H1 (cell line): ENCODE results near the gene LLPH. TPM values are rescaled to one million over a fixed set of nuclear protein-coding genes. Genes with fewer than 3 reads are reported as not detected.

Source experiments
- CTCF ChIA-PET: fragments of 300-600 bp; sonication (Branson Sonifier 250); formaldehyde crosslinking; loops from one replicate; lab custom pipeline; 2021; ENCODE audit not compliant: partially characterized antibody; lab: Charles Lee
- POLR2A ChIA-PET: fragments of 300-600 bp; sonication (Branson Sonifier 250); formaldehyde crosslinking; loops from one replicate; lab custom pipeline; 2021; ENCODE audit warnings: inconsistent platforms; ENCODE audit not compliant: partially characterized antibody; lab: Charles Lee
- DNase-seq, 2 experiments: peaks; one replicate each; pipeline versions ENCODE4 v3.0.0 to v3.0.0-alpha.2; 2010 to 2022; ENCODE audit warnings: low spot score in 2 of 2, low read depth in 1 of 2, mixed read lengths in 1 of 2
- FAIRE-seq: peaks from 2 replicates; lab custom pipeline; 2011; peaks lifted over from hg19 to GRCh38; lab: Jason Lieb, UNC
- H2AFZ ChIP-seq: 2 replicates; pipeline ENCODE4 v1.8.1; 2012; ENCODE audit warnings: low read length, inconsistent platforms
- H2AK5ac ChIP-seq: 2 replicates; pipeline ENCODE4 v1.6.1; 2013; ENCODE audit warnings: low read depth, low read length
- H2BK120ac ChIP-seq: replicated peaks from 2 replicates; pipeline ENCODE3; 2013; ENCODE audit warnings: low read depth, low read length, inconsistent platforms
- H2BK12ac ChIP-seq: 2 replicates; pipeline ENCODE4 v1.6.1; 2013; ENCODE audit warnings: low read depth, low read length
- H2BK15ac ChIP-seq: 2 replicates; pipeline ENCODE4 v1.6.1; 2013; ENCODE audit warnings: low read length
- H2BK20ac ChIP-seq: 2 replicates; pipeline ENCODE4 v1.6.1; 2013; ENCODE audit warnings: low read length
- H2BK5ac ChIP-seq: 2 replicates; pipeline ENCODE4 v1.6.1; 2013; ENCODE audit warnings: low read depth, low read length
- H3K14ac ChIP-seq: 2 replicates; pipeline ENCODE4 v1.6.1; 2013; ENCODE audit warnings: inconsistent platforms; ENCODE audit not compliant: insufficient read length
- H3K18ac ChIP-seq: 2 replicates; pipeline ENCODE4 v1.6.1; 2013; ENCODE audit warnings: low read length; ENCODE audit errors: extremely low read depth
- H3K23ac ChIP-seq: 2 replicates; pipeline ENCODE4 v1.6.1; 2013; ENCODE audit warnings: inconsistent platforms; ENCODE audit not compliant: insufficient read length
- H3K23me2 ChIP-seq: 2 replicates; pipeline ENCODE4 v1.6.1; 2013; ENCODE audit warnings: low read depth, low read length
- H3K27ac ChIP-seq: 2 replicates; pipeline ENCODE4 v1.6.1; 2011; ENCODE audit warnings: low read depth, low read length, inconsistent platforms
- H3K27me3 ChIP-seq, 4 experiments: replicated peaks in 1 of 4; 1 replicate in 1 of 4; 2 replicates in 3 of 4; pipeline versions ENCODE4 v1.6.1 to v1.8.1; 2011 to 2013; ENCODE audit warnings: low read length in 3 of 4, mild to moderate bottlenecking in 3 of 4, inconsistent platforms in 2 of 4, mixed read lengths in 2 of 4, moderate library complexity in 1 of 4; ENCODE audit not compliant: control insufficient read depth in 3 of 4, insufficient read depth in 3 of 4; ENCODE audit errors: extremely low read depth in 1 of 4
- H3K36me3 ChIP-seq, 4 experiments: 2 replicates each; pipeline versions ENCODE4 v1.6.1 to v1.8.1; 2011 to 2013; ENCODE audit warnings: mild to moderate bottlenecking in 4 of 4, low read length in 3 of 4, moderate library complexity in 2 of 4, control low read depth in 1 of 4, inconsistent platforms in 1 of 4; ENCODE audit not compliant: insufficient read depth in 4 of 4, control insufficient read depth in 2 of 4
- H3K4ac ChIP-seq: replicated peaks from 2 replicates; pipeline ENCODE3; 2013; ENCODE audit warnings: low read length, low read depth, mixed read lengths, inconsistent platforms; ENCODE audit not compliant: insufficient read length
- H3K4me1 ChIP-seq, 4 experiments: replicated peaks in 1 of 4; 1 replicate in 1 of 4; 2 replicates in 3 of 4; pipeline versions ENCODE4 v1.6.1 to v1.8.1; 2011 to 2013; ENCODE audit warnings: low read length in 3 of 4, inconsistent platforms in 2 of 4, mixed read lengths in 1 of 4; ENCODE audit not compliant: insufficient read depth in 4 of 4, control insufficient read depth in 3 of 4
- H3K4me2 ChIP-seq, 2 experiments: 2 replicates each; pipeline versions ENCODE4 v1.6.1 to v1.8.1; 2011 to 2013; ENCODE audit warnings: low read depth in 2 of 2, low read length in 2 of 2, control low read depth in 1 of 2, inconsistent platforms in 1 of 2, mild to moderate bottlenecking in 1 of 2; ENCODE audit not compliant: insufficient read depth in 1 of 2
- H3K4me3 ChIP-seq, 4 experiments: fragments of 200-600, 300-600 bp in 1 of 4; sonication (generic), shearing (Covaris generic), sonication (Bioruptor Twin) in 1 of 4; 2 replicates each; pipeline versions ENCODE4 v1.5.1 to v1.8.1; 2011 to 2016; ENCODE audit warnings: low read length in 4 of 4, low read depth in 3 of 4, control low read depth in 2 of 4, inconsistent platforms in 2 of 4, mild to moderate bottlenecking in 2 of 4, mixed read lengths in 1 of 4, moderate library complexity in 1 of 4; ENCODE audit not compliant: insufficient read depth in 2 of 4; ENCODE audit errors: extremely low read depth in 1 of 4
- H3K56ac ChIP-seq: replicated peaks from 2 replicates; pipeline ENCODE3; 2013; ENCODE audit warnings: low read depth, mild to moderate bottlenecking, mixed read lengths, low read length, inconsistent platforms; ENCODE audit not compliant: insufficient read length
- H3K79me1 ChIP-seq: 2 replicates; pipeline ENCODE4 v1.6.1; 2013; ENCODE audit warnings: low read depth, low read length, control low read depth
- H3K79me2 ChIP-seq, 2 experiments: 2 replicates each; pipeline versions ENCODE4 v1.6.1 to v1.8.1; 2012 to 2013; ENCODE audit warnings: low read length in 2 of 2, mild to moderate bottlenecking in 2 of 2, inconsistent platforms in 1 of 2; ENCODE audit not compliant: insufficient read depth in 2 of 2, control insufficient read depth in 1 of 2
- H3K9ac ChIP-seq, 4 experiments: replicated peaks in 1 of 4; 1 replicate in 1 of 4; 2 replicates in 3 of 4; pipeline versions ENCODE4 v1.6.1 to v1.8.1; 2011 to 2013; ENCODE audit warnings: low read depth in 3 of 4, low read length in 3 of 4, control low read depth in 2 of 4, mild to moderate bottlenecking in 2 of 4, moderate library complexity in 2 of 4, inconsistent platforms in 1 of 4; ENCODE audit errors: extremely low read depth in 1 of 4
- H3K9me3 ChIP-seq, 2 experiments: 2 replicates each; pipeline versions ENCODE4 v1.6.1 to v1.8.1; 2012 to 2013; ENCODE audit warnings: mild to moderate bottlenecking in 2 of 2, moderate library complexity in 2 of 2, control low read depth in 1 of 2, inconsistent platforms in 1 of 2, low read depth in 1 of 2, low read length in 1 of 2, mixed read lengths in 1 of 2; ENCODE audit not compliant: insufficient read depth in 2 of 2
- H4K20me1 ChIP-seq, 2 experiments: replicated peaks in 1 of 2; 2 replicates each; pipeline versions ENCODE3 to v1.8.1; 2011 to 2013; ENCODE audit warnings: inconsistent platforms in 2 of 2, low read length in 2 of 2, mild to moderate bottlenecking in 1 of 2; ENCODE audit not compliant: insufficient read depth in 2 of 2, control insufficient read depth in 1 of 2
- H4K5ac ChIP-seq: 2 replicates; pipeline ENCODE4 v1.6.1; 2013; ENCODE audit warnings: low read length, low read depth, mixed read lengths, inconsistent platforms; ENCODE audit not compliant: insufficient read length
- H4K8ac ChIP-seq: 2 replicates; pipeline ENCODE4 v1.8.0; 2013; ENCODE audit warnings: mild to moderate bottlenecking, moderate library complexity, low read length, inconsistent platforms; ENCODE audit not compliant: insufficient read depth; ENCODE audit errors: extremely low read depth
- H4K91ac ChIP-seq: replicated peaks from 2 replicates; pipeline ENCODE3; 2013; ENCODE audit warnings: low read length, mixed read lengths, inconsistent platforms; ENCODE audit not compliant: insufficient read length
- ATF3 ChIP-seq: IDR thresholded peaks from 2 replicates; pipeline ENCODE4 v1.6.1; 2011; ENCODE audit warnings: low read depth, mild to moderate bottlenecking, low read length; ENCODE audit not compliant: insufficient read depth
- CBX5 ChIP-seq: fragments of 300-800, 300-1000 bp; sonication (generic); IDR thresholded peaks from 2 replicates; pipeline ENCODE4 v1.7.1; 2016; ENCODE audit warnings: antibody characterized with exemption, low read length, low read depth
- CEBPB ChIP-seq: IDR thresholded peaks from 2 replicates; pipeline ENCODE4 v1.6.1; 2012; ENCODE audit warnings: low read depth, low read length
- FOSL1 ChIP-seq: IDR thresholded peaks from 2 replicates; pipeline ENCODE4 v1.6.1; 2011; ENCODE audit warnings: mild to moderate bottlenecking, low read depth, low read length, moderate library complexity; ENCODE audit not compliant: insufficient read depth
- HDAC6 ChIP-seq: IDR thresholded peaks from one replicate; pipeline ENCODE4 v1.7.1; 2012; ENCODE audit warnings: low read depth, mild to moderate bottlenecking, inconsistent platforms, low read length, moderate library complexity
- KDM1A ChIP-seq: fragments of 200-600, 300-600 bp; sonication (generic); IDR thresholded peaks from 2 replicates; pipeline ENCODE4 v1.7.1; 2016; ENCODE audit warnings: mild to moderate bottlenecking, low read length, borderline replicate concordance
- SAP30 ChIP-seq: fragments of 300-600 bp; sonication (generic); IDR thresholded peaks from 2 replicates; pipeline ENCODE4 v1.7.1; 2012; ENCODE audit warnings: low read length, moderate library complexity, mild to moderate bottlenecking, inconsistent platforms; ENCODE audit not compliant: insufficient read depth, insufficient replicate concordance
- SIX5 ChIP-seq: IDR thresholded peaks from 2 replicates; pipeline ENCODE4 v1.6.1; 2011; ENCODE audit warnings: mild to moderate bottlenecking, low read depth, low read length
- SP1 ChIP-seq: IDR thresholded peaks from 2 replicates; pipeline ENCODE4 v1.6.1; 2011; ENCODE audit warnings: low read depth, low read length
- WGBS, 2 experiments: shearing (Covaris generic) in 1 of 2; methylation state at CpG; one replicate each; pipeline versions ENCODE4 v1.1.6 to v1.1.7; 2013 to 2015; ENCODE audit warnings: low lambda C conversion rate in 2 of 2, mixed read lengths in 2 of 2, inconsistent platforms in 1 of 2, low coverage in 1 of 2, missing lambda C conversion rate in 1 of 2; ENCODE audit not compliant: insufficient replicate concordance in 2 of 2, insufficient coverage in 1 of 2, insufficient read length in 1 of 2; ENCODE audit errors: extremely low coverage in 1 of 2, missing lambda C conversion rate in 1 of 2; 5-methylcytosine and 5-hydroxymethylcytosine counted together
- polyA plus RNA-seq, 7 experiments: library from polyadenylated mRNA; depleted of rRNA in 3 of 7; stranded (reverse) in 5 of 7; unstranded in 2 of 7; fragments of >200 nt in 5 of 7; fragments of 200-250 nt in 2 of 7; gene quantifications; 1 replicate in 5 of 7; 2 replicates in 1 of 7; 4 replicates in 1 of 7; pipeline versions ENCODE4 v1.2.1 to v1.2.3, GENCODE V29; 2011 to 2013; ENCODE audit warnings: missing spikeins in 2 of 7, mixed read lengths in 2 of 7
- total RNA-seq: library from RNA; stranded (reverse); fragmentation: NEBNext Ultra II Directional; extraction: Animal tissue kit (Norgen Biotek cat#: 25700); gene quantifications from 2 replicates; pipeline ENCODE4 v1.2.1, GENCODE V29; 2021

Gene LLPH
- total and polyA plus RNA-seq, 2 of the 8 experiments (the other 6 are each of a cell fraction or from before 2014, with no cell fraction given) = 2.3 to 31.3 TPM

- Histone ChIP-seq H3K79me1 (no peaks in the 10 kb centered on the region), H3K56ac (no peak overlapping the region), H4K91ac (no peak overlapping the region), H3K9ac (no peak overlapping the region; a peak in 1 of 7 replicates), H4K5ac (no peak overlapping the region), H3K14ac (no peak overlapping the region), H2BK20ac (no peak overlapping the region), H2BK5ac (no peak overlapping the region), H3K4me3 (no peak overlapping the region), H3K23ac (no peak overlapping the region), H3K4ac (no peak overlapping the region), H3K4me2 (no peak overlapping the region), H3K36me3 (no peaks in the 10 kb centered on the region), H2AK5ac (no peak overlapping the region), H4K20me1 (no peaks in the 10 kb centered on the region), H2BK120ac (no peak overlapping the region), H3K9me3 (no peaks in the 10 kb centered on the region), H3K79me2 (no peaks in the 10 kb centered on the region), H2BK15ac (no peak overlapping the region), H2BK12ac (no peak overlapping the region), H2AFZ (no peak overlapping the region), H4K8ac (no peak overlapping the region), H3K18ac (no peak overlapping the region), H3K23me2 (no peaks in the 10 kb centered on the region), H3K27me3 (no peaks in the 10 kb centered on the region), H3K27ac (no peak overlapping the region), H3K4me1 (no peaks in the 10 kb centered on the region)
- FAIRE-seq (no peak), DNase-seq (no peak)
- ChIA-PET POLR2A (interaction anchor here (1.0 kb wide), 1 partner anchor 15 kb away, joined by 3 read pairs; no protein-coding TSS in a partner anchor), CTCF (interaction anchor here (0.7 to 3.2 kb wide), 12 partner anchors 9 to 779 kb away, joined by 3 to 11 read pairs (median 4); no protein-coding TSS in a partner anchor)
- WGBS, 2 experiments = 84% methylated on average over 2 of the region's 2 CpGs; no CpG with 5 or more reads in 1 of the 2 experiments
- TF ChIP-seq SAP30 = no peak
- TF ChIP-seq FOSL1 = no peak
- TF ChIP-seq SIX5 = no peak
- no peak for TF ChIP-seq SP1
- TF ChIP-seq CBX5 = no peak
- no peak for TF ChIP-seq HDAC6
- no peak for TF ChIP-seq KDM1A
- no peak for TF ChIP-seq ATF3
- TF ChIP-seq CEBPB = no peak
Measured at GRCh38 chr12:66085998-66086397, 44.6 kb downstream of the LLPH start.
